Measurements from ENCODE around the gene MACROH2A1.

- TF ChIP-seq CTCF (IDR thresholded peaks at IDR 0.05) (no peak), POLR2A (IDR thresholded peaks at IDR 0.05) (no peak)
Observed at GRCh38 chr5:135318924-135319323, 80.1 kb downstream of the MACROH2A1 start.

Measured in vagina (tissue), 2 donors.